IPS DF 6.9 (cell line): ENCODE data around the gene LSP1.

Source experiments
- DNase-seq: peaks from one replicate; pipeline ENCODE4 v3.0.0-alpha.2; 2013; ENCODE audit warnings: low read depth, low spot score
- H3K27ac ChIP-seq: one replicate; pipeline ENCODE4 v1.5.1; 2013; ENCODE audit warnings: low read length, control low read depth
- H3K27me3 ChIP-seq: 2 replicates; pipeline ENCODE4 v1.6.1; 2013; ENCODE audit warnings: mild to moderate bottlenecking, low read length; ENCODE audit not compliant: control insufficient read depth, insufficient read depth
- H3K36me3 ChIP-seq: 2 replicates; pipeline ENCODE4 v1.6.1; 2013; ENCODE audit warnings: low read length; ENCODE audit not compliant: control insufficient read depth, insufficient read depth
- H3K4me1 ChIP-seq: 2 replicates; pipeline ENCODE4 v1.6.1; 2013; ENCODE audit warnings: low read length; ENCODE audit not compliant: control insufficient read depth, insufficient read depth
- H3K4me3 ChIP-seq: 2 replicates; pipeline ENCODE4 v1.5.1; 2013; ENCODE audit warnings: mild to moderate bottlenecking, low read length
- H3K9me3 ChIP-seq: 2 replicates; pipeline ENCODE4 v1.6.1; 2013; ENCODE audit warnings: low read length, inconsistent platforms; ENCODE audit not compliant: control insufficient read depth, insufficient read depth
- WGBS: extraction: QIAGEN DNeasy Blood & Tissue Kit; methylation state at CpG from one replicate; pipeline ENCODE4 v1.1.7; 2013; ENCODE audit warnings: mixed read lengths, missing lambda C conversion rate; ENCODE audit not compliant: insufficient read length, insufficient coverage; 5-methylcytosine and 5-hydroxymethylcytosine counted together

The LSP1 gene

GRCh38 chr11:1843098-1843473 lies 9.8 kb upstream of the LSP1 start:
- Histone ChIP-seq H3K27me3 (no peaks in the 10 kb centered on the region), H3K4me3 (no peak overlapping the region), H3K9me3 (no peaks in the 10 kb centered on the region), H3K36me3 (no peaks in the 10 kb centered on the region), H3K27ac (no peak overlapping the region), H3K4me1 (no peaks in the 10 kb centered on the region; the same call in 1 of the 2 replicates)
- no peak for DNase-seq
- no CpG with 5 or more reads among the region's 11 CpGs for WGBS

- Histone ChIP-seq H3K9me3 (no peaks in the 10 kb centered on the region), H3K27me3 (no peaks in the 10 kb centered on the region), H3K4me3 (no peak overlapping the region), H3K36me3 (no peaks in the 10 kb centered on the region), H3K4me1 (no peaks in the 10 kb centered on the region; the same call in 1 of the 2 replicates), H3K27ac (no peak overlapping the region)
- DNase-seq = no peak
- no CpG with 5 or more reads among the region's 8 CpGs for WGBS
Measured at GRCh38 chr11:1843796-1844195, 9.1 kb upstream of the LSP1 start.

- Histone ChIP-seq H3K27me3 (no peaks in the 10 kb centered on the region), H3K36me3 (no peaks in the 10 kb centered on the region), H3K27ac (no peak overlapping the region), H3K4me3 (no peak overlapping the region), H3K4me1 (no peaks in the 10 kb centered on the region; the same call in 1 of the 2 replicates), H3K9me3 (no peaks in the 10 kb centered on the region)
- WGBS = no CpG with 5 or more reads among the region's 23 CpGs
- DNase-seq = no peak
Measured at GRCh38 chr11:1844221-1845094, 8.4 kb upstream of the LSP1 start.

GRCh38 chr11:1845095-1845429 lies 7.8 kb upstream of the LSP1 start:
- no peaks in the 10 kb centered on the region for H3K27me3 ChIP-seq
- DNase-seq = no peak
- no peaks in the 10 kb centered on the region; the same call in 1 of the 2 replicates for H3K4me1 ChIP-seq
- H3K4me3 ChIP-seq = no peak overlapping the region
- no CpG with 5 or more reads among the region's 1 CpG for WGBS
- H3K36me3 ChIP-seq = no peaks in the 10 kb centered on the region
- no peak overlapping the region for H3K27ac ChIP-seq
- H3K9me3 ChIP-seq = no peaks in the 10 kb centered on the region

- no peak for DNase-seq
- no CpG with 5 or more reads among the region's 21 CpGs for WGBS
- H3K36me3 ChIP-seq = no peaks in the 10 kb centered on the region
- no peak overlapping the region for H3K27ac ChIP-seq
- no peaks in the 10 kb centered on the region for H3K9me3 ChIP-seq
- H3K27me3 ChIP-seq = no peaks in the 10 kb centered on the region
- no peaks in the 10 kb centered on the region; the same call in 1 of the 2 replicates for H3K4me1 ChIP-seq
- no peak overlapping the region for H3K4me3 ChIP-seq
Measured at GRCh38 chr11:1845561-1846452, 7.1 kb upstream of the LSP1 start.

GRCh38 chr11:1846453-1846932 lies 6.4 kb upstream of the LSP1 start:
- Histone ChIP-seq H3K4me3 (no peak overlapping the region), H3K4me1 (no peaks in the 10 kb centered on the region), H3K9me3 (no peaks in the 10 kb centered on the region), H3K36me3 (no peaks in the 10 kb centered on the region), H3K27ac (no peak overlapping the region), H3K27me3 (no peaks in the 10 kb centered on the region)
- no peak for DNase-seq
- WGBS = no CpG with 5 or more reads among the region's 9 CpGs

GRCh38 chr11:1847006-1847735 lies 5.7 kb upstream of the LSP1 start:
- no peak for DNase-seq
- no peaks in the 10 kb centered on the region for H3K27me3 ChIP-seq
- no peak overlapping the region for H3K4me3 ChIP-seq
- H3K9me3 ChIP-seq = no peaks in the 10 kb centered on the region
- no peak overlapping the region for H3K27ac ChIP-seq
- WGBS = no CpG with 5 or more reads among the region's 34 CpGs
- no peaks in the 10 kb centered on the region for H3K36me3 ChIP-seq
- no peaks in the 10 kb centered on the region for H3K4me1 ChIP-seq

GRCh38 chr11:1847926-1848639 lies 4.8 kb upstream of the LSP1 start:
- Histone ChIP-seq H3K4me1 (no peaks in the 10 kb centered on the region), H3K36me3 (no peaks in the 10 kb centered on the region), H3K9me3 (no peaks in the 10 kb centered on the region), H3K27me3 (no peaks in the 10 kb centered on the region), H3K4me3 (no peak overlapping the region), H3K27ac (no peak overlapping the region)
- no peak for DNase-seq
- no CpG with 5 or more reads among the region's 18 CpGs for WGBS

GRCh38 chr11:1848640-1849430 lies 4.0 kb upstream of the LSP1 start:
- Histone ChIP-seq H3K4me1 (no peaks in the 10 kb centered on the region), H3K4me3 (no peak overlapping the region), H3K27me3 (no peaks in the 10 kb centered on the region), H3K36me3 (no peaks in the 10 kb centered on the region), H3K9me3 (no peaks in the 10 kb centered on the region), H3K27ac (no peak overlapping the region)
- DNase-seq = no peak
- WGBS = no CpG with 5 or more reads among the region's 19 CpGs
